HepG2 (cell line): ENCODE results near the gene EPB41. TPM values are rescaled to one million over a fixed set of nuclear protein-coding genes. Genes with fewer than 3 reads are reported as not detected.

Experiments used
- ATAC-seq: fragments of 200-7000 bp; cut with Tn5 transposase; 3 replicates; pipeline ENCODE4 v1.9.1; 2020; ENCODE audit warnings: mild to moderate bottlenecking, moderate library complexity
- BruUV-seq: library from RNA; stranded (reverse); fragments of 400-500 nt; replicated peaks from 2 replicates; lab custom pipeline; 2021; lab: Mats Ljungman, UMichigan
- CTCF ChIA-PET: fragments of 300-600 bp; formaldehyde crosslinking; extraction: SDS; loops from one replicate; lab custom pipeline; 2021; ENCODE audit warnings: low total read pairs, inconsistent platforms, low intra/inter-chr PET ratio; lab: Yijun Ruan, JAX
- POLR2A ChIA-PET: fragments of 350-600 bp; sonication (Branson Sonifier 250); formaldehyde crosslinking; loops from one replicate; lab custom pipeline; 2020; ENCODE audit warnings: antibody characterized with exemption, inconsistent platforms; lab: Yijun Ruan, JAX
- DNase-seq: peaks from one replicate; pipeline ENCODE4 v3.0.0-alpha.2; 2015; ENCODE audit warnings: low spot score
- FAIRE-seq: peaks from 3 replicates; lab custom pipeline; 2011; peaks lifted over from hg19 to GRCh38; lab: Jason Lieb, UNC
- H2AFZ ChIP-seq: one replicate; pipeline ENCODE4 v1.6.1; 2011; ENCODE audit warnings: low read length, inconsistent platforms
- H3K27ac ChIP-seq: fragments of 300-600 bp; 3 replicates; pipeline ENCODE4 v1.8.0; 2011; ENCODE audit warnings: mixed run types, mild to moderate bottlenecking, mixed read lengths, low read length, inconsistent platforms; ENCODE audit not compliant: insufficient read depth; ENCODE audit errors: extremely low read length
- H3K27me3 ChIP-seq, 2 experiments: fragments of 200-600 bp in 1 of 2; 2 replicates in 1 of 2; 3 replicates in 1 of 2; pipeline versions ENCODE4 v1.6.0 to v1.8.0; 2011; ENCODE audit warnings: low read length in 2 of 2, mild to moderate bottlenecking in 2 of 2, moderate library complexity in 2 of 2, inconsistent platforms in 1 of 2; ENCODE audit not compliant: insufficient read depth in 2 of 2, control insufficient read depth in 1 of 2
- H3K36me3 ChIP-seq, 2 experiments: fragments of 200-600 bp in 1 of 2; replicated peaks in 1 of 2; 2 replicates in 1 of 2; 3 replicates in 1 of 2; pipeline versions ENCODE4 v1.5.1 to v1.8.0; 2011; ENCODE audit warnings: low read length in 2 of 2, inconsistent platforms in 1 of 2; ENCODE audit not compliant: insufficient read depth in 2 of 2, control insufficient read depth in 1 of 2
- H3K4me1 ChIP-seq: 2 replicates; pipeline ENCODE4 v1.5.1; 2012; ENCODE audit warnings: low read length, inconsistent platforms; ENCODE audit not compliant: insufficient read depth
- H3K4me2 ChIP-seq: 2 replicates; pipeline ENCODE4 v1.6.0; 2011; ENCODE audit warnings: low read depth, low read length, inconsistent platforms
- H3K4me3 ChIP-seq, 3 experiments: fragments of 200-600 bp in 1 of 3; sonication (generic), shearing (Covaris generic) in 1 of 3; replicated peaks in 1 of 3; 2 replicates each; pipeline ENCODE4 v1.5.1; 2011 to 2016; ENCODE audit warnings: low read length in 3 of 3, inconsistent platforms in 2 of 3, low read depth in 2 of 3, mild to moderate bottlenecking in 2 of 3, control low read depth in 1 of 3, mixed read lengths in 1 of 3; ENCODE audit not compliant: insufficient read depth in 1 of 3
- H3K79me2 ChIP-seq: one replicate; pipeline ENCODE4 v1.6.1; 2011; ENCODE audit warnings: low read length, inconsistent platforms; ENCODE audit not compliant: insufficient read depth
- H3K9ac ChIP-seq: 2 replicates; pipeline ENCODE4 v1.6.0; 2011; ENCODE audit warnings: mild to moderate bottlenecking, low read depth, low read length, inconsistent platforms; ENCODE audit not compliant: insufficient read depth
- H3K9me3 ChIP-seq: 2 replicates; pipeline ENCODE4 v1.5.1; 2012; ENCODE audit warnings: mild to moderate bottlenecking, low read length
- H4K20me1 ChIP-seq: 2 replicates; pipeline ENCODE4 v1.6.0; 2011; ENCODE audit warnings: inconsistent platforms, mild to moderate bottlenecking, low read length, moderate library complexity; ENCODE audit not compliant: insufficient read depth
- EZH2 ChIP-seq: conservative IDR thresholded peaks from 2 replicates; pipeline ENCODE4 v1.6.1; 2012; ENCODE audit warnings: mild to moderate bottlenecking, low read depth, low read length, moderate library complexity
- PPARG ChIP-seq: conservative IDR thresholded peaks from 2 replicates; pipeline ENCODE4 v1.6.1; 2016; ENCODE audit warnings: missing biosample characterization, missing genetic modification reagents
- ZNF343 ChIP-seq: sonication (generic); formaldehyde crosslinking; IDR thresholded peaks from 2 replicates; pipeline ENCODE4 v1.4.0; 2020; ENCODE audit warnings: mild to moderate bottlenecking, missing genetic modification reagents
- ZNF768 ChIP-seq: sonication (generic); formaldehyde crosslinking; IDR thresholded peaks from 2 replicates; pipeline ENCODE4 v1.4.0; 2020; ENCODE audit warnings: missing genetic modification reagents
- WGBS: methylation state at CpG from one replicate; pipeline ENCODE4 v1.1.6; 2017; ENCODE audit warnings: low lambda C conversion rate; 5-methylcytosine and 5-hydroxymethylcytosine counted together
- in situ Hi-C: cut with HindIII; loops from 2 replicates; pipeline ENCODE4 v1.10.0; 2017; ENCODE audit warnings: low pct_unique_long_range_greater_than_20kb; ENCODE audit not compliant: extremely low pct_ligation_motif_present
- intact Hi-C: fragments of 100-400 bp; cut with micrococcal nuclease; formaldehyde crosslinking; loops from one replicate; pipeline ENCODE4 v1.10.0; 2022; ENCODE audit not compliant: unreplicated experiment
- polyA plus RNA-seq, 8 experiments: library from polyadenylated mRNA; depleted of rRNA in 3 of 8; stranded (reverse) in 7 of 8; unstranded in 1 of 8; fragments of >200 nt; fragmentation: Illumina TruSeq in 4 of 8; extraction: Trizol in 4 of 8; gene quantifications; 2 replicates each; pipeline versions ENCODE4 v1.2.1 to v1.2.3, GENCODE V29; 2011 to 2016; ENCODE audit warnings: low read depth in 4 of 8, missing spikeins in 1 of 8, mixed read lengths in 1 of 8; ENCODE audit not compliant: insufficient read depth in 1 of 8
- total RNA-seq, 5 experiments: library from RNA; depleted of rRNA; stranded (reverse); fragments of >200 nt; fragmentation: Illumina TruSeq; extraction: Trizol; gene quantifications; 2 replicates each; pipeline ENCODE4 v1.2.3, GENCODE V29; 2016; ENCODE audit warnings: low read depth in 1 of 5
- TF ChIP-seq, protein P1 (sequence below): sonication (generic); formaldehyde crosslinking; IDR thresholded peaks from 2 replicates; pipeline ENCODE4 v1.4.0; 2020; ENCODE audit warnings: missing genetic modification reagents, borderline replicate concordance

EPB41 gene
- total and polyA plus RNA-seq, 2 of the 13 experiments (the other 11 are each of a cell fraction or from before 2014, with no cell fraction given) = 34.5 to 46.7 TPM

- H3K27ac ChIP-seq = peak overlapping the region; percentile 30
- no peak overlapping the region for H2AFZ ChIP-seq
- H3K4me2 ChIP-seq = no peak overlapping the region
- no peak overlapping the region for H3K4me3 ChIP-seq
- ChIA-PET POLR2A (interaction anchor here (0.8 to 1.6 kb wide), 3 partner anchors 10 to 208 kb away, joined by 3 to 6 read pairs (median 3); partner anchors contain the start of gene SRSF4), CTCF (no interaction called here)
- in situ Hi-C loops = no loop called here
- H3K27me3 ChIP-seq = no peaks in the 10 kb centered on the region
- peaks cover 20% of the 10 kb centered on the region for H3K4me1 ChIP-seq
- no peaks in the 10 kb centered on the region for H4K20me1 ChIP-seq
- H3K9ac ChIP-seq = no peak overlapping the region
- H3K36me3 ChIP-seq = no peaks in the 10 kb centered on the region
- FAIRE-seq (peak; percentile 36), ATAC-seq (peak; percentile 37; the same call in 1 of the 3 replicates), DNase-seq (no peak)
- intact Hi-C loops = no loop called here
- BruUV-seq = no TSS peak
- 58% methylated on average over 3 of the region's 3 CpGs for WGBS
- no peaks in the 10 kb centered on the region for H3K9me3 ChIP-seq
- H3K79me2 ChIP-seq = peaks cover 7% of the 10 kb centered on the region
- TF ChIP-seq PPARG (peak; percentile 52; the same call in 1 of the 2 replicates), ZNF768 (no peak)
These were observed 59.4 kb downstream of the EPB41 start for GRCh38 chr1:28973596-28974421.

DNA sequence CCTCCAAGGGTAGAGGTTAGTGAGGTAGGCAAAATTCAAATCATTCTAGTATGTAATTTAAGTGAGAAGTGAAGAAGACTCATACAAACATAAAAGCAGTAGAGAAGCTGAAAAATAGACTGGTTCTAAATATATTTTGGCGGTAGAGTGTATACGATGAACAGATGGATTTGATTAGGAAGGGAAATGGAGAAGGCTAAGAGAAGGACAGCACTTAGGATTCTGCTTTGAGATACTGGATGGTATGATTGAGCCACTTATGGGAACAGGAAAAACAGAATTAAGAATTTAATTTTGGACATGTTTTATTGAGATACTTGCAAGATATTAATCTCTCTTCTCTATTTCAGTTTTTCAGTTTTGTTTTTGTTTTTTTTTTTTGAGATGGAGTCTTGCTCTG, 60.1 kb downstream of the EPB41 start:
- in situ Hi-C loops = no loop called here
- Histone ChIP-seq H3K9ac (no peak overlapping the region), H3K9me3 (no peaks in the 10 kb centered on the region), H3K4me3 (no peak overlapping the region), H3K4me1 (peaks cover 20% of the 10 kb centered on the region), H3K27me3 (no peaks in the 10 kb centered on the region), H3K27ac (peak overlapping the region; percentile 3), H3K4me2 (no peak overlapping the region), H3K36me3 (no peaks in the 10 kb centered on the region), H2AFZ (no peak overlapping the region), H4K20me1 (no peaks in the 10 kb centered on the region), H3K79me2 (peaks cover 7% of the 10 kb centered on the region)
- no peak for DNase-seq
- intact Hi-C loops = no loop called here
- BruUV-seq = no TSS peak
- 93% methylated on average over 2 of the region's 2 CpGs for WGBS
- CTCF ChIA-PET = no interaction called here
- TF ChIP-seq EZH2 = no peak
- TF ChIP-seq ZNF343 (CRISPR knock-in tag) = no peak
- TF ChIP-seq, protein P1, sequence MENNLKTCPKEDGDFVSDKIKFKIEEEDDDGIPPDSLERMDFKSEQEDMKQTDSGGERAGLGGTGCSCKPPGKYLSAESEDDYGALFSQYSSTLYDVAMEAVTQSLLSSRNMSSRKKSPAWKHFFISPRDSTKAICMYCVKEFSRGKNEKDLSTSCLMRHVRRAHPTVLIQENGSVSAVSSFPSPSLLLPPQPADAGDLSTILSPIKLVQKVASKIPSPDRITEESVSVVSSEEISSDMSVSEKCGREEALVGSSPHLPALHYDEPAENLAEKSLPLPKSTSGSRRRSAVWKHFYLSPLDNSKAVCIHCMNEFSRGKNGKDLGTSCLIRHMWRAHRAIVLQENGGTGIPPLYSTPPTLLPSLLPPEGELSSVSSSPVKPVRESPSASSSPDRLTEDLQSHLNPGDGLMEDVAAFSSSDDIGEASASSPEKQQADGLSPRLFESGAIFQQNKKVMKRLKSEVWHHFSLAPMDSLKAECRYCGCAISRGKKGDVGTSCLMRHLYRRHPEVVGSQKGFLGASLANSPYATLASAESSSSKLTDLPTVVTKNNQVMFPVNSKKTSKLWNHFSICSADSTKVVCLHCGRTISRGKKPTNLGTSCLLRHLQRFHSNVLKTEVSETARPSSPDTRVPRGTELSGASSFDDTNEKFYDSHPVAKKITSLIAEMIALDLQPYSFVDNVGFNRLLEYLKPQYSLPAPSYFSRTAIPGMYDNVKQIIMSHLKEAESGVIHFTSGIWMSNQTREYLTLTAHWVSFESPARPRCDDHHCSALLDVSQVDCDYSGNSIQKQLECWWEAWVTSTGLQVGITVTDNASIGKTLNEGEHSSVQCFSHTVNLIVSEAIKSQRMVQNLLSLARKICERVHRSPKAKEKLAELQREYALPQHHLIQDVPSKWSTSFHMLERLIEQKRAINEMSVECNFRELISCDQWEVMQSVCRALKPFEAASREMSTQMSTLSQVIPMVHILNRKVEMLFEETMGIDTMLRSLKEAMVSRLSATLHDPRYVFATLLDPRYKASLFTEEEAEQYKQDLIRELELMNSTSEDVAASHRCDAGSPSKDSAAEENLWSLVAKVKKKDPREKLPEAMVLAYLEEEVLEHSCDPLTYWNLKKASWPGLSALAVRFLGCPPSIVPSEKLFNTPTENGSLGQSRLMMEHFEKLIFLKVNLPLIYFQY = no peak
- POLR2A ChIA-PET = interaction anchor here (1.4 to 1.6 kb wide), 2 partner anchors 9 to 61 kb away, joined by 3 to 6 read pairs; no protein-coding TSS in a partner anchor
- FAIRE-seq = no peak
- ATAC-seq = no peak
